Measurements from ENCODE around the gene SERTAD2. TPM values are rescaled to one million over a fixed set of nuclear protein-coding genes. Genes with fewer than 3 reads are reported as not detected.
A peak's percentile ranks its signal among the peaks of the same experiment; 100 is the strongest.

The SERTAD2 gene
- polyA plus RNA-seq, 1 experiment, result 6.2 TPM

GRCh38 chr2:64587561-64587960, 66.2 kb downstream of the SERTAD2 start:
- TF ChIP-seq CTCF (IDR thresholded peaks at IDR 0.05; ENCODE audit: insufficient read depth, low read depth, low read length), result no peak
- POLR2A ChIA-PET, result no interaction called here
- peaks cover 2% of the 10 kb centered on the region for H3K36me3 ChIP-seq (ENCODE audit: control insufficient read depth, insufficient read depth, low read length)
- no peak for DNase-seq (ENCODE audit: low read depth)
- CTCF ChIA-PET, result interaction anchor here (0.6 to 2.5 kb wide), 30 partner anchors 8 to 988 kb away, joined by 3 to 19 read pairs (median 5); partner anchors contain the start of genes AFTPH and SERTAD2
- no peaks in the 10 kb centered on the region for H3K27me3 ChIP-seq (ENCODE audit: control insufficient read depth, insufficient read depth, low read length)
- H3K4me3 ChIP-seq (ENCODE audit: low read depth, low read length), result no peak overlapping the region

DNA sequence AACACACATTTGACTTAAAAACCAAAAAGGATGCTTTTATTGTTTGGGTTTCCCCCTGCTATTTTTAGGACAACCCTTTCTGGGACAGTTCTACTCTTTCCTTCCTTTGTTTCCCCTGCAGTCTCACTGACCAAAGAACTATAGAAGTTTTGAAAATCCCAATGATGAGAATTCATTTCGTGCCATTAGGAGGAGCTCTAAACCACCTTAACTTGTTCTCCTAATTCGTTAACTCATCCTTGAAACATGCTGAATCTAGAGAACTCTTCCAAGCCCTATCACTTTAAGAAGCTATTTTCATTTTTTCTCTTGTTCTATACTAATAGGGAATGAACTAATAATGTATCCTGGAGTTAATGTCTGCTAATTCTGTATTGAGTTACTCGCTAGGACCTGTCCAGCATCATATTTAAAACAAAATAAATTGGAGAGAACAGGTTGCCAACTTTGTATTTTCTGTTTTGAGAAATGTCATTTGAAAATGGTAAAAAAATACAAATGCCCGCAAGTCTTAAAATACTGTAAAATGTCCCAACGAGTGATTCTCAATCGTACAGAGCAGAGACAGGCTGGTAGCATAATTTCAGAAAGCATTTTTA, 66.7 kb downstream of the SERTAD2 start:
- DNase-seq (ENCODE audit: low read depth), result no peak
- peak; percentile 64 for TF ChIP-seq CTCF (IDR thresholded peaks at IDR 0.05; ENCODE audit: insufficient read depth, low read depth, low read length)
- H3K4me3 ChIP-seq (ENCODE audit: low read depth, low read length), result no peak overlapping the region
- CTCF ChIA-PET, result interaction anchor here (0.6 to 2.5 kb wide), 31 partner anchors 9 to 989 kb away, joined by 3 to 19 read pairs (median 5); partner anchors contain the start of genes AFTPH and SERTAD2
- H3K36me3 ChIP-seq (ENCODE audit: control insufficient read depth, insufficient read depth, low read length), result peaks cover 2% of the 10 kb centered on the region
- H3K27me3 ChIP-seq (ENCODE audit: control insufficient read depth, insufficient read depth, low read length), result no peaks in the 10 kb centered on the region
- POLR2A ChIA-PET, result interaction anchor here (0.6 kb wide), 1 partner anchor 401 kb away, joined by 3 read pairs; no protein-coding TSS in a partner anchor

GRCh38 chr2:64586054-64586453, 67.7 kb downstream of the SERTAD2 start:
- ChIA-PET CTCF (interaction anchor here (1.0 to 2.5 kb wide), 14 partner anchors 11 to 329 kb away, joined by 3 to 19 read pairs (median 6); partner anchors contain the start of genes AFTPH and SERTAD2), POLR2A (no interaction called here)
- Histone ChIP-seq H3K27me3 (ENCODE audit: control insufficient read depth, insufficient read depth, low read length) (no peaks in the 10 kb centered on the region), H3K36me3 (ENCODE audit: control insufficient read depth, insufficient read depth, low read length) (peaks cover under 1% of the 10 kb centered on the region), H3K4me3 (ENCODE audit: low read depth, low read length) (no peak overlapping the region)
- no peak for TF ChIP-seq CTCF (IDR thresholded peaks at IDR 0.05; ENCODE audit: insufficient read depth, low read depth, low read length)
- no peak for DNase-seq (ENCODE audit: low read depth)

DNA sequence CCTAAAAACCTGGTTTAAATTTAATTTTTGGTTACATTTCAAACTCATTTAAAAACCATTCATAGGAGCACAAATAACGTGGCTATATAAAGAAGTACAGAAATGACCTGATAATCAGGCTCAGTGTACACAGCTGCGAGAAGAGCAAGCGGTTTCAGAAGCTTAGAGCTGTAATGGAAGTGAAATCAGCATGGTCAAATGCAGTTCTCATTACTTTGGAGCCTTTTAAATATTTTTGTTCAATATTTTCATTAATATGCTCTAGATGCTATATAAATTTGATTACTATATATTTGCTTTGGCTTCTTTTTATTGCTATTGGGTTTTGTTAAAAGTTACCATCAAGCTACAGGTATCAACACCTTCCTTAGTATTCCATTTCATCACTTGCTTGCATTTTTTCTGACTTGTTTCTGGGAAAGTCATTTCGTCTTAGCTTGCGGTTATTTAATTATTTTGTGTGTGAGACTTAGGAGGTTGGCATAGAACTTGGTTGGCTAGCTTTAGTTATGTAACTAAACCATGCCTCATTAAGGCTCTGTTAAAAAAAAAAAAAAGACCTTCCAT, 70.9 kb downstream of the SERTAD2 start:
- Histone ChIP-seq H3K4me3 (ENCODE audit: low read depth, low read length) (no peak overlapping the region), H3K36me3 (ENCODE audit: control insufficient read depth, insufficient read depth, low read length) (peaks cover 1% of the 10 kb centered on the region), H3K27me3 (ENCODE audit: control insufficient read depth, insufficient read depth, low read length) (no peaks in the 10 kb centered on the region)
- ChIA-PET POLR2A (no interaction called here), CTCF (interaction anchor here (1.2 to 1.8 kb wide), 4 partner anchors 13 to 335 kb away, joined by 3 to 5 read pairs (median 4); no protein-coding TSS in a partner anchor)
- DNase-seq (ENCODE audit: low read depth), result no peak
- TF ChIP-seq CTCF (IDR thresholded peaks at IDR 0.05; ENCODE audit: insufficient read depth, low read depth, low read length), result no peak

- ChIA-PET POLR2A (no interaction called here), CTCF (interaction anchor here (0.5 to 1.8 kb wide), 5 partner anchors 10 to 336 kb away, joined by 3 to 5 read pairs (median 4); no protein-coding TSS in a partner anchor)
- no peak overlapping the region for H3K4me3 ChIP-seq (ENCODE audit: low read depth, low read length)
- H3K36me3 ChIP-seq (ENCODE audit: control insufficient read depth, insufficient read depth, low read length), result peaks cover 1% of the 10 kb centered on the region
- no peaks in the 10 kb centered on the region for H3K27me3 ChIP-seq (ENCODE audit: control insufficient read depth, insufficient read depth, low read length)
- no peak for DNase-seq (ENCODE audit: low read depth)
- TF ChIP-seq CTCF (IDR thresholded peaks at IDR 0.05; ENCODE audit: insufficient read depth, low read depth, low read length), result no peak
Measured at GRCh38 chr2:64581777-64582539, 71.8 kb downstream of the SERTAD2 start.
